Fibroblast of the conjunctiva (primary cell): ENCODE data around the gene MAG.

Source experiments
- DNase-seq: peaks from one replicate; pipeline ENCODE4 v3.0.0-alpha.2; 2010; ENCODE audit warnings: low read depth

The MAG gene

DNA sequence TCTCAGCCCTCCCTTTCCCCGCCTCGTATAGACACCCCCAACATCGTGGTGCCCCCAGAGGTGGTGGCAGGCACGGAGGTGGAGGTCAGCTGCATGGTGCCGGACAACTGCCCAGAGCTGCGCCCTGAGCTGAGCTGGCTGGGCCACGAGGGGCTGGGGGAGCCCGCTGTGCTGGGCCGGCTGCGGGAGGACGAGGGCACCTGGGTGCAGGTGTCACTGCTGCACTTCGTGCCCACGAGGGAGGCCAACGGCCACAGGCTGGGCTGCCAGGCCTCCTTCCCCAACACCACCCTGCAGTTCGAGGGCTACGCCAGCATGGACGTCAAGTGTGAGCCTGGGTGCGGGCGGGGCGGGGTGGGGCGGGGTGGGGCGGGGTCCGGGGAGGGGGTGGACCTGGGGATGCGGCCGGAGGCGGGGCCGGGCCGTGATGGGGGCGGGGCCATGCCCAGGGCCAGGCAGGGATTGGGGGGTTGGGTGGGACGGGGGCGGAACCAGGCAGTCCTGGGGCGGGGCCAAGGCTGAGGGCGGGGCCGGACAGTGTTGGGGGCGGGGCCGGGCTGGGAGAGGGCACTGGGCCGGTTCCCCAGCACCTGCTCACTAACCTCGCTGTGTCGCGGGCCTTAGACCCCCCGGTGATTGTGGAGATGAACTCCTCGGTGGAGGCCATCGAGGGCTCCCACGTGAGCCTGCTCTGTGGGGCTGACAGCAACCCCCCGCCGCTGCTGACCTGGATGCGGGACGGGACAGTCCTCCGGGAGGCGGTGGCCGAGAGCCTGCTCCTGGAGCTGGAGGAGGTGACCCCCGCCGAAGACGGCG is 7.8 kb downstream of the MAG start:
- no peak for DNase-seq

DNA sequence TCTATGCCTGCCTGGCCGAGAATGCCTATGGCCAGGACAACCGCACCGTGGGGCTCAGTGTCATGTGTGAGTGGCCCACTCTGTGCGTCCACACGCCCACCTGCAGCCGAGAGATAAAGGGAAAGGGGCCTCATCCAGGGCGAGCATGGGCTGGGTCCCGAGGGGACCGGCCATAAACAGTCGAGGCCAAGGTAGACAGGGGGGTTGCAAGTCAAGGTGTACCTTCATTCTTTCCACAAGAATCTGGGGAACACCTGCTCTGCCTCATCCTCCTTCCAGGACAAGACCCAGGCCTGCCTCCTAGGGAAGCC is 8.3 kb downstream of the MAG start:
- DNase-seq = no peak

DNA sequence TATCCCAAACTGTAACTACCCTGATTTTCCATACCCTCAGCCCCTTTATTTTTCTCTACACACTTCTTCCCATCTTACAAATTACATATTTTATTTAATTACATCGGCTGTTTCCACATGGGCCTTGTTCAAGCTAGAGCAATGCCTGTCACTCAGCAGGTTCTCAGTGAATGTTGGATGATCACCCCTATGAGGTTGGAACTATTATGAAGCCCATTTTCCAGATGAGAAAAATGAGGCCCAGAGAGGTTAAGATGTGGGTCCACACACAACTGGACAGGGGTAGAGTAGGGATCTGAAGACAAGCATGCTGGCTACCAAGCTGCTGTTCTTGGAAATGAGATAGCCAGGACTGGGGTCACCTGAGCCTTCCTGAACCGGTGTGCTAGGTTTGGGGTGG is 10.0 kb downstream of the MAG start:
- no peak for DNase-seq

DNA sequence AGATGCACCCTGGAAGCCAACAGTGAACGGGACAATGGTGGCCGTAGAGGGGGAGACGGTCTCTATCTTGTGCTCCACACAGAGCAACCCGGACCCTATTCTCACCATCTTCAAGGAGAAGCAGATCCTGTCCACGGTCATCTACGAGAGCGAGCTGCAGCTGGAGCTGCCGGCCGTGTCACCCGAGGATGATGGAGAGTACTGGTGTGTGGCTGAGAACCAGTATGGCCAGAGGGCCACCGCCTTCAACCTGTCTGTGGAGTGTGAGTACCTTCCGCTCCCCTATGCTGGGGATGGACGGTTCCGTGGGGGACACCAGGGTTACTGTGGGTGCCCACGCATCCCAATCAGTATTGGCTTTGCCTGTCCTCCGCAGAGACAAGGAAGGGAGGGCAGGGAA is 10.5 kb downstream of the MAG start:
- DNase-seq = no peak

DNA sequence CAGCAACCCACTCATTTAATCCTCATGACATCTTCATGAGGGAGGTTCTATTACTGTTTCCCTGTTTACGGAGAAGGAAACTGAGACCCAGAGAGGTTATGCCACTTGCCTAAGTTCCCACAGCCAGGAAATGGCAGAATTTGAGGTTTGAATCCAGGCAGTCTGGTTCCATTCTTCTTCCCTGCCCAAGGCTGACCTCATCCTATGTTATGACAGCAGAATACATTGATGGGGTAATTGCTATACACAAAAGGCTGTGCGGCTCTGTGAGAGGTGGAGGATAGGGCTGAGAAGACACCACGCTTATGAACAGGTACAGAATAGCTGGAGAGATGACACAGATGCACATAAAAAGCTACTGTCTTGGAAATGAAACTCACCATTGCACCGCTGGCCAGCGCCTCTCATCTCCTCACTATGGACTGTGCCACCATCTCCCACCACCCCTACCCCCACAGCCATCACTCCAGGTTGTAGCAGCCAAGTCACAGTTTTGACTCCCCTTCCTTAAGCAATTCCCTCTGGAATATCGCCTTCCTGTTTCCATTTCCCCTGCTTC is 11.5 kb downstream of the MAG start:
- no peak for DNase-seq

DNA sequence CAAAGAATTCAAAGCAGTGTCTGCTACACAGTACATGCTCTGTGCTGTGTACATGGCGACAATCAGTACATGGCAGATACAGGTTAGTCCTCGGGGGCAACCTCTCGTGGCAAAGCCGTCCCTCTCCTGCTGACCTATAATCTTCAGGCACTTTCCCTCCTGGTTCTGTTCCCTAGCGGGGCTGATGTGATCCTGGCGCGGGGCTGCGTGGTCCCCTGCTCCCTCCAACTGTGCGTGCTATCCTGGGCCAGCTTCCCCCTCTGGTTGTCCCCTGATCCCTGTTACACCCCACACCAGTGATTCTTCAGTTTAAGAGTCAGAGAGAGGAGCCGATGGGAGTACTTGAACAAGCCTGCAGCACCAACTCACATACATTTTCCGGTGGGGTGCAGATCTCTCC is 12.1 kb downstream of the MAG start:
- no peak for DNase-seq

DNA sequence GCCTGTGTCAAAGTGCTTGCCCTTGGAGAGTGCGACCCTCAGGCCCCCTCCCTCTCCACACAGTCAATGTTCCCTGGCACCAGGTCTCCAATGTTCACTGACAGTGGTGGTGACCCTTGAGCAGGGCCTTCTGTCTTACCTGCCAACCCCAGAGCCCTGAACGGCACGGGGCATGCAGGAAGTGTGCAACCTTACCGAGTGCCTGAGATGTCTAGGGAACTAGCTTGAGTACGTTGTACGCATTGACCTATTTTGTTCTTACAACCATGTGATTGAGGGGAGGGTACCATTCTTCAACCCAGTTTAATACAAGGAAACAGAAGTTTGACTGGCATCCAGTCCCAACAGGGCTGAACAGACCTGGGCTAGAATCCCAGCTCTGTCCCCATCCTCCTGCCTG is 13.2 kb downstream of the MAG start:
- DNase-seq = no peak

DNA sequence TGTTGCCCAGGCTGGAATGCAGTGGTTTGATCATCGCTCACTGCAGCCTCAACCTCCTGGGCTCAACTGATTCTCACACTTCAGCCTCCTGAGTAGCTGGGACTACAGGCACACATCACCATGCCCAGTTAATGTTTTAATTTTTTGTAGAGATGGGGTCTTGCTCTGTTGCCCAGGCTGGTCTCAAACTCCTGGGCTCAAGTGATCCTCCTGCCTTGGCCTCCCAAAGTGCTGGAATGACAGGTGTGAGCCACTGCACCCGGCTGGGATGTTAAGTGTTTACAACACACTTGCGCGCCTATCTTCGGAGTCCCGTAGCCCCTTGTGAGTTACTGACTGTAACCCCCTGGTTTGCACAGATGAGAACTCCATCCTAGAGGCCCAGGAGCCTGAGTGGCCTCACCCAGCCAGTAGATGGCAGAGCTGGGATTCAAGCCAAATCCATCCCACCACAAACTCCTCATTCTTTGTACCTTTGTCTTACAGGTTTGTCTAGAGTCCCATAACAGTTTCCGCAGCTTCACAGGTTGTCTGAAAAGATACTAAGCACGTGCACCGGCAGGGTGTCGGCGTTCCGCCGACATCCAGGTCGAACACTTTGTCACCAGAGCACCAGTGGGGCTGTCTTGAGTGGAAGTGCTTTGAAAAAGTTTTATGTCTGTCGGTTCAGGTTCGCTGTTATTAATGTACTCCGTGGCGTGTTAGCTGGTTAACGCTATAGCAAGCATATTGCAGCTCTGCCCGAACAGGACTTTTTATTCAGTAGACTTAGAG is 14.7 kb downstream of the MAG start:
- no peak for DNase-seq

DNA sequence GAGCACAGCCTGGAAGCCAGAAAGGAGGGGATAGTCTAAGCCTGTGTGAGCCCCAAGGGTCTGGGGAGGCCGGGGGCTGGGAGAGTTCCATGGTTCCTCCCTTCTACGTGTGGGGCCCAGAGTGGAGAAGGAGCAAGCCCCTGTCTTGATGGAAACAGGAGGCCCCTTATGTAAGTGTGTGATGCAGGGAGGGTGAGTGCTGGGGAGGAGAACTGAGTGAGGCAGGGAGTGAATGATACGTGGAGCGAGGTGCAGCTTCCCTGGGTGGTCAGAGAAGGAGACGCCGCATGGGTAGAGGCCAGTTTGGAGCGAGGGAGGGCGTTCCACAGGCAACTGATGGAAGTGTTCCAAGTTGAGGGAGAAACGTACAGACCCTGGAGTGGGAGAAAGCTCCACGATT is 16.0 kb downstream of the MAG start:
- no peak for DNase-seq

DNA sequence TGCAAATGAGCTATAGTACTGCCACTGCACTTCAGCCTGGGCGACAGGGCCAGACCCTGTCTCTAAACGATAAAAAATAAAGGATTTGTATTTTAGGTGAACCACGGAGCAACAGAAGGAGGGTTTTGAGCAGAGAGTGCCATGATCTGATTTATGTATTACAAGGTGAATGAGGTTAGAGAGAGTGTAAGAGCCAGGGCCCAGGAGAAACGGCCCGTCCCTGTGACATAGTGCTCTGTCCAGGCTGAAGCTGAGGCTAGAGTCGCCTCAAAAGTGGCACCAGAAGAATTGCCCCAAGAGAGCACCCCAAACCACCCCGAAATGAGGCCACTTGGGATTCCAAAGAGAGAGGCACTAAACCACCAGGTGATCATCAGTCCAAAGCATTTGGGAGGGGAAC is 16.9 kb downstream of the MAG start:
- DNase-seq = no peak

DNA sequence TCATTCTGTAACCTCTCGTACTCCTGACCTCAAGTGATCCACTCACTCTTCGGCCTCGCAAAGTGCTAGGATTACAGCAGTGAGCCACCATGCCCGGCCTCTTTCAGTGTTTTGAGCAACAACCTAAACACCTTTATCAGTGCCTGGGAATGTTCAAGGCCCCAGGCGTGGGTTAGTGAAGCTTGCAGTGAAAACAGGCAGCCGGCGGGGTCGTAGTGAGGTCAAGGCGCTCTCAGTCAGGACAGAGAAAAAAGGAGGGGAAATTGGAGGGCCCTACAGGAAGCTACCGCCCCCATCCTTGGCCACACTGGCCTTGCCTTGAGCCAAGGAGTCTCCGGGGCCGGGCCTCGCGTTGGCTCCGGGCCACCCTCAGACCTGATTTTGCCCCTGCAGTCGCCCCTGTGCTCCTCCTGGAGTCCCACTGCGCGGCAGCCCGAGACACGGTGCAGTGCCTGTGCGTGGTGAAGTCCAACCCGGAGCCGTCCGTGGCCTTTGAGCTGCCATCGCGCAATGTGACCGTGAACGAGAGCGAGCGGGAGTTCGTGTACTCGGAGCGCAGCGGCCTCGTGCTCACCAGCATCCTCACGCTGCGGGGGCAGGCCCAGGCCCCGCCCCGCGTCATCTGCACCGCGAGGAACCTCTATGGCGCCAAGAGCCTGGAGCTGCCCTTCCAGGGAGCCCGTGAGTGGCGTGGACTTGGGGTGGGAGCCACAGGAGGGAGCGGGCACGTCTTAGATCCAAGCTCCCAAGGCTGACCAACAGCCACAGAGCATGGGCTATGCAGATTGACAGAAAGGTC is 17.7 kb downstream of the MAG start:
- no peak for DNase-seq

DNA sequence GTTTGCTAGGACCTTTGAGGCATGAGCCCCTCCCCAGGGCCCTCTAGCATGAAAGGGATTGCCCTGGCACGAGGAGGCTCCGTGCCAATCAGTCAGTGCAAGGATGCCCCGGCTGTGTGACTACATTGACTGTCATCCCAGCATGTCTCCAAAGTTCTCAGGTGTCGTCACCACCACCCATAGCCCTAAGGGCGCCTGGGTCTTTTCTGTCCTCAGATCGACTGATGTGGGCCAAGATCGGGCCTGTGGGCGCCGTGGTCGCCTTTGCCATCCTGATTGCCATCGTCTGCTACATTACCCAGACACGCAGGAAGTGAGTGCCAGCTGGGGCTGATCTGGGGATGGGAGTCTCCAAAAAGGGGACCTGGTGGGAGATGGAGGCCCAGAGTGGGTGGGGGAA is 18.4 kb downstream of the MAG start:
- DNase-seq = no peak

DNA sequence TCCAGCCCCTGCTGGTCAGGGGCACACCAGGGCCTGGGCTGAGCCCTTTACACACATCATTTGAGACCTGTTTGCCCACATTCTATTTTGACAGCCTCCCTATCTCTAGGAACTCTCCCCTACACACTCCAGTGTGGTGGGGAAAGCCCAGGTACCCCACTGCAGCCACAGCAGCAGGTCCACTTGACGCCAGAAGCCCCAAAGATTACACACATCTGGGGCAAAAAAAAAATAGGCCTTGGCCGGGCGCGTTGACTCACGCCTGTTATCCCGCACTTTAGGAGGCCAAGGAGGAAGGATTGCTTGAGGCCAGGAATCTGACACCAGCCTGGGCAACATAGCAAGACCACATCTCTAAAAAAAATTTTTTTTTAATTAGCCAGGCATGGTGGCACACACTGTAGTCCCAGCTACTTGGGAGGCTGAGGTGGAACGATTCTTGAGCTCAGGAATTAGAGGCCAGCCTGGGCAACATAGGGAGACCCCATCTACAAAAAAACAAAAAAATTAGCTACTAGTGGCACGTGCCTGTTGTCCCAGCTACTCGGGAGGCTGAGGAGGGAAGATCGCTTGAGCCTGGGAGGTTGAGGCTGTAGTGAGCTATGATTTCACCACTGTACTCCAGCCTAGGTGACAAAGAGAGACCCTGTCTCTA is 19.0 kb downstream of the MAG start:
- no peak for DNase-seq

DNA sequence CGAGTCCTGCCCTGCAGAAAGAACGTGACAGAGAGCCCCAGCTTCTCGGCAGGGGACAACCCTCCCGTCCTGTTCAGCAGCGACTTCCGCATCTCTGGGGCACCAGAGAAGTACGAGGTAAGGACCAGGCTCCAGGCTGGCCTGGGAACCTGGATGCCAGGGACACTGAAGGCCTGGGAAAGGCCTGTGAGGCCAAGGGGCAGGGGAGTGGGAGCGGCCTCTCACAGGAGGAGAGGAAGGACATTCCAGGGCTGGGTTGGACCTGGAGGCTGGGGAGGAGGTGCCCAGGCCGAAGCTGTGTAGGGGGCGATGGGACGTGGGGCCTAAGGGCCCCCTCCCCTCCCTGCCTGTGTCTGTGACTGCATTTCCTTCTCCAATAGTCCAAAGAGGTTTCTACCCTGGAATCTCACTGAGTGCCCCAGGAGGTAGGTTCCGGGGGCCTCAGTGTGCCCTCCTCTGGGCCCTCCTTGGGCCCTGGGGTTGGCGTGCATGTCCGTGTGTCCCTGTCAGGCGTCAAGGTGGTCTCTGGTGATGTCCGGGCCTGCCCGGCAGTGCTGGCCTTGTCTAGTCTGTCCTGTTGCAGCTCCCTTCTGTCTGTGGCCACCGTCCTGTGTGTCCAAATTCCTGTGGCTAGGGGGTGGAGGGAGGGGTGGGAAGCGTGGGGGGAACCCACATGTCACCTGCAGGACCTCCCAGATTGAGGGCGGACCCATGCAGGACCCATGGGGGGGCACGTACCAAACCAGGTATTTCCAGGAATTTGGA is 20.1 kb downstream of the MAG start:
- no peak for DNase-seq

DNA sequence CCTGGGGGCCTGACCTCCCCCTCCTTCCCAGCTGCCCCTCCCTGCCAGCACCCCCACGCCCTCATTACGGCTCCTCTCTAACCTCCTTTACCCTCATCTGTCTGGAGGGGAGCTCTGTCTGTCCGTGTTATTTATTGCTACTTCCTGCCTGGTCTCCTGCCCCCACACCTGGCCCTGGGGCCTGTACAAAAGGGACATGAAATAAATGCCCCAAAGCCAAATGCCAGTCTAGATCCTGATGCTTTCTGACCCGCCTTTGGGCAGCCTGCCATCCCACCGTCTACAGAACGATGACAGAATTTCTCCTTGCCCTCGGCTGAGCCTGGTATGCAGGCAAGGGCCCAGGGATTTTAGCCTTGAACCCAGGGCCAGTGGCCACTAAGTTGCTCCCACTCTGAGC is 21.6 kb downstream of the MAG start:
- DNase-seq = no peak

DNA sequence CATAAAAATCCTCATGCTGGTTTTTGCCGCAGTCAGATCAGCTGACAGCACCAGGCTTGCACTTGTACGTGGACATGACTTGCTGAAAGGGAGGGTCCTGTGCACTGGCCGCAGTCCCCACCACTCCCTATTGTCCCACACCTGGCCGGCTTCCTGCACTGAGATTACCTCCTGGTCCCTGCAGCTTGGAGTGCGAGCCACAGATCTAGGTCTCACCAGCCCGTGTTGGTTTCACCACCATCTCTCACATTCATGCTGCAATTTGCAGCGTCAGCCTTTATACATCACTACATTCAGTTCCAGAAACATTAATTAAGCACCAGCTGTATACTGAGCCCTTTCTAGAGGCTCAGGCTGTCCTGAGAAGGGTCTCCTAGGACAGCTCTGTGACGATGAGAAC is 22.1 kb downstream of the MAG start:
- no peak for DNase-seq

DNA sequence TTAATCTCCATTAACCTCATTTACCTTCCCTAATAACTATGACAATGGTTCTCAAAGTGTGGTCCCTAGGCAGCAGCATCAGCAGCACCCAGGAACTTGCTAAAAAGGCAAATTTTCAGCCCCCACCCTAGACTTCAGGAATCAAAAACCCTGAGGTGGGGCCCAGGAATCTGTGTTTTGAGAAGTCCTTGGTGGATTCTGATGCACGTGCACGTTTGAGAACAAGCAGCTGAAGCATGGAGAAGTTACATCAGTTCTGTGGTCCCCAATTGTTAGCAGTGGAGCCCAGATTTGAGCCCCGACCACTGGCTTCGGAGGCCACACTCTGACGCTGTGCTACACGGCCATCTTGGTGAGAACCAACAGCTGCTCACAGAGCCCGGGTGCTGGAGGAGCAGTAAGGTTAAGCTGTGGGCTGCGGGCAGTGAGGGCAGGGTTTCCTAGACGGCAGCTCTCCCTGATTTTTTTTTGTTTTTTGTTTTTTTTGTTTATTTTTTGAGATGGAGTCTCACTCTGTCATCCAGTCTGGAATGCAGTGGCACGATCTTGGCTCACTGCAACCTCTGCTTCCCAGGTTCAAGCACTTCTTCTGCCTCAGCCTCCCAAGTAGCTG is 23.0 kb downstream of the MAG start:
- no peak for DNase-seq

DNA sequence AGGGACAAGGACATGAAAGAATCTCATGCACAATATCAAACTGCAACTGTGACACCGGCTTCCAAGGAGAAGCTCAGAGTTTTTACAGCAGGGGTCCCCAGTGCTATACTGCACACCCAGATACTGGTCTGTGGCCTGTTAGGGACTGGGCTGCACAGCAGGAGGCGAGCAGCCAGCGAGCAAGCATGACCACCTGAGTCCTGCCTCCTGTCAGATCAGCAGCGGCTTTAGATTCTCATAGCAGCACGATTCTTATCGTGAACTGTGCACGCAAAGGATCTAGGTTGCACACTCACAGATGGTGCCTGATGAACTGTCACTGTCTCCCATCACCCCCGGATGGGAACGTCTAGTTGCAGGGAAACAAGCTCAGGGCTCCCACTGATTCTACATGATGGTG is 23.9 kb downstream of the MAG start:
- DNase-seq = no peak

DNA sequence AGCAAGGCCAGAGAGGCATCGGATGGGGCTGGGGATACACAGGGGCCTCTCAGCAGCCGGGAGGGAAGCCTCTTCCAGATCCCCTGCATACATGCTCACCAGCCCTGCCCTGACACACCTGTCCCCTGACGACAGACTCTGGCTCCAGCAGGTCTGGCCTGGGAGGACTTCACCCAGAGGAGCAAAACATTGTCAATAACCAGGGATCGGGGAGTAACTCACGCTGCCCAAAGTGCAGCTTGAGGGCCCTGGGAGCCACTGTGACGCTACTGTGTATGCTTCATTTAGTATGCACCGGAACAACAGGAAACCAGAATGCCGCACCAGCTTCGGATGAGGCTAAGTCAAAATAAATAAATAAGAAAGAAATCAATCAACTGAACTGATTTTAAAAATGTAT is 24.6 kb downstream of the MAG start:
- DNase-seq = no peak

DNA sequence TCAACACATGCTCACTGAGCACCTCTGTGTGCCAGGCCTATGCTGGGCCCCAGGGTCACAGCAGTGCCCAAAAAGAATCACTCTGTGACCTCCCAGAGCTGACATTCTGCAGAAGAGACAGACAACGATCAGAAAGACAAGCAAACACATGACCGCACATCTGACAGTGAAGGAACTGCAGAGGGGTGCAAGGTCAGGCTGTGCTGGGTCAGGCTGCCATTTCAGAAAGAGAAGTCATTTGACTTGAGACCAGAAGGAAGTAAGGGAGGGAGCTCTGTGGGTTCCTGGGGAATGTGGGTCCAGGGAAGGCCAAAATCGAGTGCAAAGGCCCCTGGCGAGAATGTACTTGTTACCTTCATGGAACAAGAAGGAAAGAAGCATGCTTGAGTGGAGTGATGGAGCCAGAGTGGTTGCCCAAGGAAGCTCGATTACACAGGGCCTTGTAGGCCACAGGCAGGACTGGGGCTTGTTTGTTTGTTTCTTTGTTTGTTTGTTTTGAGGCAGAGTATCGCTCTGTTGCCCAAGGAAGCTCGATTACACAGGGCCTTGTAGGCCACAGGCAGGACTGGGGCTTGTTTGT is 25.6 kb downstream of the MAG start:
- no peak for DNase-seq
